ENCODE results near the gene SFXN3.

- TF ChIP-seq CTCF (IDR thresholded peaks at IDR 0.05; ENCODE audit: low read depth, low read length, poor library complexity, severe bottlenecking) (no peak), EZH2phosphoT487 (IDR thresholded peaks at IDR 0.05; ENCODE audit: borderline replicate concordance, low read length) (no peak)
Measured at GRCh38 chr10:101036726-101037125, 5.7 kb downstream of the SFXN3 start.

All from DOHH2 (cell line).